Cardiac muscle cell (in vitro differentiated cells and primary cell): ENCODE measurements around the gene RGS3. TPM values are rescaled to one million over a fixed set of nuclear protein-coding genes. Genes with fewer than 3 reads are reported as not detected.
A peak's percentile ranks its signal among the peaks of the same experiment; 100 is the strongest.

Source experiments
- DNase-seq, 2 donors: peaks; one replicate each; pipeline versions ENCODE4 v3.0.0 to v3.0.0-alpha.2; 2010 to 2017; ENCODE audit warnings: low read depth in 1 of 2, low spot score in 1 of 2
- H3K27ac ChIP-seq: fragments of 200-600 bp; sonication (generic); 2 replicates; pipeline ENCODE4 v1.5.1; 2016
- H3K27me3 ChIP-seq: fragments of 200-600 bp; sonication (generic); 2 replicates; pipeline ENCODE4 v1.6.0; 2016; ENCODE audit warnings: control low read depth
- H3K36me3 ChIP-seq: fragments of 200-600 bp; sonication (generic); 2 replicates; pipeline ENCODE4 v1.5.1; 2016; ENCODE audit warnings: control low read depth
- H3K4me1 ChIP-seq: fragments of 200-600 bp; sonication (generic); 2 replicates; pipeline ENCODE4 v1.8.1; 2017; ENCODE audit warnings: low read depth, mild to moderate bottlenecking, mixed run types
- H3K4me3 ChIP-seq: fragments of 200-600 bp; sonication (generic); 2 replicates; pipeline ENCODE4 v1.5.1; 2016; ENCODE audit warnings: mild to moderate bottlenecking
- H3K9me3 ChIP-seq: fragments of 200-600 bp; sonication (generic); 2 replicates; pipeline ENCODE4 v1.5.1; 2017; ENCODE audit warnings: low read depth, mild to moderate bottlenecking, control low read depth
- CTCF ChIP-seq: IDR thresholded peaks from 2 replicates; pipeline ENCODE4 v1.5.1; 2012; ENCODE audit warnings: low read depth, mild to moderate bottlenecking, low read length
- polyA plus RNA-seq: library from polyadenylated mRNA; unstranded; fragments of >200 nt; fragmentation: Nextera tagmentation; extraction: Ambion mirVana; gene quantifications from 2 replicates; pipeline ENCODE4 v1.2.1, GENCODE V29; 2016
- total RNA-seq: library from RNA; depleted of rRNA; stranded (reverse); fragments of >200 nt; gene quantifications from 2 replicates; pipeline ENCODE4 v1.2.3, GENCODE V29; 2016

Gene RGS3
- total and polyA plus RNA-seq, 2 experiments from 2014 or later = 94.7 to 126 TPM

GRCh38 chr9:113495526-113495925 is 32.0 kb downstream of the RGS3 start:
- no peaks in the 10 kb centered on the region for H3K27me3 ChIP-seq
- TF ChIP-seq CTCF = no peak
- DNase-seq = no peak
- H3K4me3 ChIP-seq = no peak overlapping the region
- peaks cover 5% of the 10 kb centered on the region for H3K4me1 ChIP-seq
- H3K27ac ChIP-seq = no peak overlapping the region
- no peaks in the 10 kb centered on the region for H3K9me3 ChIP-seq
- H3K36me3 ChIP-seq = no peaks in the 10 kb centered on the region

GRCh38 chr9:113497051-113497450 is 33.5 kb downstream of the RGS3 start:
- no peak for DNase-seq
- Histone ChIP-seq H3K27me3 (no peaks in the 10 kb centered on the region), H3K9me3 (no peaks in the 10 kb centered on the region), H3K4me1 (peaks cover 17% of the 10 kb centered on the region), H3K27ac (no peak overlapping the region), H3K4me3 (no peak overlapping the region), H3K36me3 (no peaks in the 10 kb centered on the region)
- no peak for TF ChIP-seq CTCF

- H3K27ac ChIP-seq = no peak overlapping the region
- H3K4me3 ChIP-seq = no peak overlapping the region
- H3K4me1 ChIP-seq = peaks cover 17% of the 10 kb centered on the region
- no peaks in the 10 kb centered on the region for H3K27me3 ChIP-seq
- no peaks in the 10 kb centered on the region for H3K9me3 ChIP-seq
- no peak for DNase-seq
- TF ChIP-seq CTCF = no peak
- no peaks in the 10 kb centered on the region for H3K36me3 ChIP-seq
Measured at GRCh38 chr9:113499153-113499875, 35.8 kb downstream of the RGS3 start.

GRCh38 chr9:113499876-113500497 is 36.5 kb downstream of the RGS3 start:
- no peak overlapping the region for H3K27ac ChIP-seq
- no peak for TF ChIP-seq CTCF
- no peaks in the 10 kb centered on the region for H3K36me3 ChIP-seq
- H3K4me3 ChIP-seq = no peak overlapping the region
- peaks cover 17% of the 10 kb centered on the region for H3K4me1 ChIP-seq
- no peaks in the 10 kb centered on the region for H3K27me3 ChIP-seq
- DNase-seq = no peak
- H3K9me3 ChIP-seq = no peaks in the 10 kb centered on the region

- Histone ChIP-seq H3K27me3 (no peaks in the 10 kb centered on the region), H3K9me3 (no peaks in the 10 kb centered on the region), H3K27ac (peak overlapping the region; percentile 55), H3K4me1 (peaks cover 17% of the 10 kb centered on the region), H3K4me3 (no peak overlapping the region), H3K36me3 (no peaks in the 10 kb centered on the region)
- TF ChIP-seq CTCF = no peak
- DNase-seq = no peak
Measured at GRCh38 chr9:113501129-113501686, 37.7 kb downstream of the RGS3 start.
